ENCODE measurements around the gene MKLN1.

The MKLN1 gene

DNA sequence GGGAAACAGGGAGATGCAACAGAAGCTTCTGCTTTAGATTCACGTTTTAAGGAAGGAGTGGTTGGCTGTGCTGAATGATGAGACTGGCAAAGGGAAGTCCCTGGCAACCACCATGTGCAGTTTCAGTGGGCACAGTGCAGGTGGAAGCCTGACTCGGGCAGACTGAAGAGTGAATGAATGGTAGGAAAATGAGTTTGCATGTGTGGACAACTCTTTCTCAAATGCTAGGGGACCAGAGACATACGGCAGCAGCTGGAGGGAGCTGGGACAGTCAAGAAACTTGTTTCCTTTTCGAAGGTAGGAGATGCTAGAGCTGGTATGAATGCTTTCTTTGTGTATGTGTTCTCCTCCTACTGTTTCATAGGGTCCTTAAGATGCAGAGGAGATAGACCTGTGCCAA lies 199.8 kb downstream of the MKLN1 start:
- no peak for DNase-seq

GRCh38 chr7:131529179-131529578 lies 201.5 kb downstream of the MKLN1 start:
- no peak for DNase-seq

- no peak for DNase-seq
Observed at GRCh38 chr7:131529617-131530016, 201.9 kb downstream of the MKLN1 start.

- DNase-seq: no peak
Observed at GRCh38 chr7:131530137-131530536, 202.5 kb downstream of the MKLN1 start.

DNA sequence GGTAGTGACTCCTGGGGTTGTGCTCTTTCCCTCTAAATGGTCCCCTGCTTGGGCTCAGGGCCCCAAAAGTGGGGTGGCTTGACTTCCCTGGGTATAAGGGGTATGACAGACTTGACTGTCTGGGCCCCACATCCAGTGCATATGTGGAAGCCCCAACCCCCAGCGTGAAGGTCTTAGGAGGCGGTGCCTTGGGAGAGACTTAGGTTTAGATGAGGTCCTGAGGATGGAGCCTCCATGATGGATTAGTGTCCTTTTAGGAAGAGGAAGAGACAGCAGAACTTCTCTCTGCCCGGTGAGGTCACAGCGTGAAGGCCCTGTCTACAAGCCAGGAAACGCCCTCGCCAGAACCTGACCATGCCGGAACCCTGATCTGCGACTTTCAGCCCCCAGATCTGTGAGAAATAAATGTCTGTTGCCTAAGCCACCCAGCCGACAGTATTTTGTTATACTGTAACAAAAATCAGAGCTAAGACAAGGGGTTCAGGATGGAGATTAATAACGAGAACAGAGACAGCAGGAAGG lies 205.0 kb downstream of the MKLN1 start:
- DNase-seq: no peak

DNA sequence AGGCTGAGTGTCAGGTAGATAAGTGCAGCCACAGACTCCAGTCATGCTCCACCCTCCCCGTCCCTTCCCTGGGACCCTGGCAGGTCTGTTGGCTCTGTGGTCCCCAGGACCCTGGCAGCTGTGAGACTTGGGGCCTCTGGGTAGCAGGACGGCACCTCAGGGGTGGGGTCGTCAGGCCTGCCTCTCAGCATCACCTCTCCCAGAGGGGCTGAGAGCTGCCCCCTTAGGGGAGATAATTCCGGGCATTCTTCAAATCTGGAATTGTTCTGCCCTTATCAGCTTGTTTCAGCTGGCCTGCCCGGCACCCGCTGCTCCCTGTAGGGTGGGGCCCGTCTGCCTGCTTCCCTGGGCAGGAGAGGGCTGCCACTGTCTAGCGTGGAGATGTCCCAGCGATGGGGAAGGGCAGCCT lies 205.5 kb downstream of the MKLN1 start:
- no peak for DNase-seq

GRCh38 chr7:131533566-131534561 lies 206.2 kb downstream of the MKLN1 start:
- no peak for DNase-seq

- DNase-seq: no peak
Observed at GRCh38 chr7:131536361-131536849, 208.7 kb downstream of the MKLN1 start.

DNA sequence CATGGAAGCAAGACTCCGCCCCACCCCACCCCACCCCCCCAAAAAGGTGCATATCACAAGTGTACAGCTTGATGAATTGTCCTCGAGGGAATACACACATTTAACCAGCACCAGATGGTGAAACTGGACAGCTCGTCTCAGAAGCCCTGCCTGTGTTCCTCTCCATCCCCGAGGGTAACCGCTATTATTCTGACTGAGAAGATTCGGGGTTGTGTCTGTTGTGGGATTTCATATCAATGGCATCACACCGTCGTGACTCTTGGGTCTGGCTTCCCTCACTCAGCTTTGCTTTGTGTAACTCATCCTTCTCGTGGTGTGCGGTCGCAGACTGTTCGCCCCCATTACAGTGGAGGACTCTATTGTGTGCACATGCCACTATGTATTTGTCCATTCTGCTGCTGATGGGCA lies 209.9 kb downstream of the MKLN1 start:
- no peak for DNase-seq

GRCh38 chr7:131538071-131538812 lies 210.6 kb downstream of the MKLN1 start:
- DNase-seq: no peak

DNA sequence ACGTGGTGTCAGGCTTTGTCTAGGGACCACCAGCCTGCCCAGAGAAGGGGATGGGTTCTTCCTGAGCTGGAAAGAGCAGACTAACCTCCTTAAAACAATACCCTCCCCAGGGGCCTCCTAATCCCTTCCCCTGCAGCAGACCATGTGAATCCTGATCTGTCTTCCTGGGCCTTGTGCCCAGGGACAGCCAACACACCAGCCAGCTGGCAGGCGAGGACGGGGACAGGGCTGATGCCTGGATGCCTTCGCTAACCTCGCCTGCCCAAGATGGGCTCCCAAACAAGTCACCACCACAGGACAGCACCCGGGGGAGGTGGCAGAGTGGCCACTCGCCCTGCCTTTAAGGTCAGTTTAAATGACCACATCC lies 211.1 kb downstream of the MKLN1 start:
- no peak for DNase-seq

DNA sequence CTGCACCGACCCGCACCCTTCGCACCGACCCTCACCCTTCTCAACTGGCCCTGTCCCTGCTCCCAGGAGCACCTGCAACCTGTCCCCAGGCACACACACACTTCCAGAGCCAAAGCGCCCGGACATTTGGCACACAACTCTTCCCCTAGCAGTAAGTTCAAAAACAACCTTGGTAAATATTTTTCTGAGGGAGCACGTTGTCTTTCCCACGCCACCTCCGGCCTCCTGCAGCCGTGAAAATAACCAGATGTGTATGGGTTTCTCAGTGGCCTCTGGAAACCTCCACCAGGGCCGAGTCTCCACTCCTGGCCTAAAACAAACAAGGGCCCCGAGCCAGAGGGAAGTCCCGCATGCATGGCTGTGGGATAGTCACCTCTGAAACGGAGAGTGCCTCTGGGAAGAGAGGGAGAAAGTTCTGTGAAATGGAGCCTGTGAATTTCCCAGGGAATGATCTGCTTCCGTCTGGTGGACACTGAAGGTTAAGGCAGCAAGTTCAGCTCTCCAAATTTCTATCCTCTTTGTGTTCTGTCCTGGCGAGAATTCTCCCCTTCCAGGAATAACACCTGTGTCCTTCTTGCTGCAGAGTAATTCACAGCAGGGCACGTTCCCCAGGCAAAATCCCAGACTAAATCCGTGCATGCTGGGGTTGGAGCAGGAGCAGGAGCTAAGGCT lies 213.0 kb downstream of the MKLN1 start:
- no peak for DNase-seq

DNA sequence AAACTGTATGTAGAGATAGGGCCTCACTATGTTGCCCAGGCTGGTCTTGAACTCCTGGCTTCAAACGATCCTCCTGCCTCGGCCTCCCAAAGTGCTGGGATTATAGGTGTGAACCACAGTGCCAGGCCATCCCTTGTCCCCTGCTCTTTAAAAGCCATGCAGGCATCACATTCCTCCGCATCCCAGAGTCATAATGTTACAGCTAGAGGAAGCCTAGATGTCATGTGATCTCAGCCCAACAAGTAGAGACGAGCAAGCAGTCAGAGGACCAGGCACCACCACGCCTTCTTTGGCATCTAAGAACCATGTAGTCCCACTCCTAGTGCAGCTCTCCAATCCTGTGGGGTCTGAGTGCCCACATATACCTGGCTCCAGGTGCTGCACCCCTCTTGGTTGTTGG lies 215.6 kb downstream of the MKLN1 start:
- DNase-seq: no peak

GRCh38 chr7:131544021-131544420 lies 216.3 kb downstream of the MKLN1 start:
- DNase-seq: no peak

GRCh38 chr7:131544449-131545301 lies 217.0 kb downstream of the MKLN1 start:
- DNase-seq: no peak

DNA sequence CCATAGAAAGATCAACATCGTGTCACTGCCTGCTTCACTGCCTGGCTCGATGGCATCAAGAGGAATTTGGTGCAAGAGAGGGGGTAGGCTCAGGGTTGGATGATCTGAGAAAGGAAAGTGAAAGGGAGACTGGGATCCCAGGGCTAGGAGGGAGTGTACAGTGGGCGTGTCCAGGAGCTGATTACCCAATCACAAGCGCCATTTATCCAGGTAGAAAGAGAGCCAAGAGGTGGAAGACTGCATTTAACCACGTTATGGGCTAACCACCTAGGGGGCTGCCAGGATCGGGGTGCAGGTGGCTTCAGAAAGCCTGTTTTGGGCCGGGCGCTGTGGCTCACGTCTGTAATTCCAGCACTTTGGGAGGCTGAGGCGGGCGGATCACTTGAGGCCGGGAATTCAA lies 218.4 kb downstream of the MKLN1 start:
- DNase-seq: no peak

Data from NCI-H510A (cell line).